HCT116 (cell line): Measurements from ENCODE around the gene P2RY12.

Experiments used
- CBX3 ChIP-seq: IDR thresholded peaks from 2 replicates; pipeline ENCODE4 v1.6.1; 2012; ENCODE audit warnings: low read depth
- CEBPB ChIP-seq: IDR thresholded peaks from 2 replicates; pipeline ENCODE4 v1.6.1; 2012; ENCODE audit warnings: low read depth
- EGR1 ChIP-seq: IDR thresholded peaks from 2 replicates; pipeline ENCODE4 v1.6.1; 2012; ENCODE audit warnings: low read depth
- EZH2 ChIP-seq: fragments of 200-600 bp; sonication (generic); IDR thresholded peaks from 2 replicates; pipeline ENCODE4 v1.6.1; 2017; ENCODE audit warnings: antibody characterized with exemption, mixed run types
- EZH2phosphoT487 ChIP-seq: fragments of 200-600 bp; IDR thresholded peaks from 2 replicates; pipeline ENCODE4 v1.6.1; 2018; ENCODE audit warnings: antibody characterized with exemption, borderline replicate concordance
- FOSL1 ChIP-seq: IDR thresholded peaks from 2 replicates; pipeline ENCODE4 v1.6.1; 2012; ENCODE audit warnings: low read depth
- POLR2A ChIP-seq: IDR thresholded peaks from 2 replicates; pipeline ENCODE4 v1.7.0; 2011; ENCODE audit warnings: borderline replicate concordance; ENCODE audit not compliant: insufficient read depth, insufficient read length; ENCODE audit errors: extremely low read depth
- POLR2AphosphoS5 ChIP-seq: IDR thresholded peaks from 2 replicates; pipeline ENCODE4 v1.6.1; 2011; ENCODE audit warnings: mild to moderate bottlenecking, low read depth, low read length, moderate library complexity
- RAD21 ChIP-seq: IDR thresholded peaks from 2 replicates; pipeline ENCODE4 v1.6.1; 2012; ENCODE audit warnings: low read depth, mild to moderate bottlenecking
- SIN3A ChIP-seq: IDR thresholded peaks from 2 replicates; pipeline ENCODE4 v1.6.1; 2012; ENCODE audit warnings: low read depth
- TCF7L2 ChIP-seq: IDR thresholded peaks from 2 replicates; pipeline ENCODE4 v1.7.0; 2011; ENCODE audit warnings: borderline replicate concordance, inconsistent platforms; ENCODE audit not compliant: insufficient read depth, insufficient read length; ENCODE audit errors: extremely low read depth
- ZNF274 ChIP-seq: fragments of 200-500 bp; sonication (Bioruptor generic); IDR thresholded peaks from 2 replicates; pipeline ENCODE4 v1.6.1; 2014; ENCODE audit warnings: mild to moderate bottlenecking, low read depth, low read length, inconsistent platforms
- TF ChIP-seq, protein P1 (sequence below), 3 experiments: fragments of 200-600 bp in 1 of 3; sonication (generic) in 1 of 3; IDR thresholded peaks in 2 of 3; conservative IDR thresholded peaks in 1 of 3; 2 replicates each; pipeline ENCODE4 v1.5.1; 2012 to 2017; ENCODE audit warnings: low read depth in 2 of 3, low read length in 2 of 3, antibody characterized with exemption in 1 of 3, borderline replicate concordance in 1 of 3, control low read depth in 1 of 3, mild to moderate bottlenecking in 1 of 3, mixed read lengths in 1 of 3, mixed run types in 1 of 3, moderate library complexity in 1 of 3; ENCODE audit not compliant: insufficient read depth in 1 of 3
- TF ChIP-seq, protein P2 (sequence below): IDR thresholded peaks from 2 replicates; pipeline ENCODE4 v1.6.1; 2011; ENCODE audit warnings: mild to moderate bottlenecking, low read length, moderate library complexity; ENCODE audit not compliant: insufficient replicate concordance; ENCODE audit errors: extremely low read depth

DNA sequence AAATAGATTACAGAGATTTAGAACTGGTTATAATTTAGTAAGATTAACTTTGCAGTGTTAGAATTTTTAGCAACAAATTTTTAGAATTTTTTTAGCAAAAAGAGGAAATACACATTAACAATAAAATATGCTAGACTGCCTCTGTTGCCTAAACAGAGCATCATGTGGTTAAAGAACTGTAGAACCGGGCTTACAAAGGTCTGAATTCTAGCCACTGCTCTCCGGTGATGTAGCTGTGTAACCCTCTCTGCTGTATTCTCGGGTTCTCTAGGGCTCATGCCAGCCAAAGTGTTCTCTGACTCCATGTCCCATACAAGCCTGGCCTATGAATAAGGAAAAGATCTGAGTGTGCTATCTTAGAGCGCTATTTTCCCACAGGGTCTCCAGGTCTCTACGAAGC is 2.9 kb upstream of the P2RY12 start:
- TF ChIP-seq, protein P1, sequence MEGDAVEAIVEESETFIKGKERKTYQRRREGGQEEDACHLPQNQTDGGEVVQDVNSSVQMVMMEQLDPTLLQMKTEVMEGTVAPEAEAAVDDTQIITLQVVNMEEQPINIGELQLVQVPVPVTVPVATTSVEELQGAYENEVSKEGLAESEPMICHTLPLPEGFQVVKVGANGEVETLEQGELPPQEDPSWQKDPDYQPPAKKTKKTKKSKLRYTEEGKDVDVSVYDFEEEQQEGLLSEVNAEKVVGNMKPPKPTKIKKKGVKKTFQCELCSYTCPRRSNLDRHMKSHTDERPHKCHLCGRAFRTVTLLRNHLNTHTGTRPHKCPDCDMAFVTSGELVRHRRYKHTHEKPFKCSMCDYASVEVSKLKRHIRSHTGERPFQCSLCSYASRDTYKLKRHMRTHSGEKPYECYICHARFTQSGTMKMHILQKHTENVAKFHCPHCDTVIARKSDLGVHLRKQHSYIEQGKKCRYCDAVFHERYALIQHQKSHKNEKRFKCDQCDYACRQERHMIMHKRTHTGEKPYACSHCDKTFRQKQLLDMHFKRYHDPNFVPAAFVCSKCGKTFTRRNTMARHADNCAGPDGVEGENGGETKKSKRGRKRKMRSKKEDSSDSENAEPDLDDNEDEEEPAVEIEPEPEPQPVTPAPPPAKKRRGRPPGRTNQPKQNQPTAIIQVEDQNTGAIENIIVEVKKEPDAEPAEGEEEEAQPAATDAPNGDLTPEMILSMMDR (IDR thresholded peaks at IDR 0.05 in 2 of 3, conservative IDR thresholded peaks at IDR 0.05 in 1 of 3; ENCODE audit: borderline replicate concordance in 1 of 3, insufficient read depth in 1 of 3, low read depth in 2 of 3, low read length in 2 of 3), result no peak
- TF ChIP-seq EZH2phosphoT487 (no peak), POLR2A (no peak), POLR2AphosphoS5 (no peak), RAD21 (no peak), EZH2 (no peak), TCF7L2 (no peak), ZNF274 (no peak), SIN3A (no peak), EGR1 (no peak), FOSL1 (no peak), CEBPB (no peak), CBX3 (no peak)
- TF ChIP-seq, protein P2, sequence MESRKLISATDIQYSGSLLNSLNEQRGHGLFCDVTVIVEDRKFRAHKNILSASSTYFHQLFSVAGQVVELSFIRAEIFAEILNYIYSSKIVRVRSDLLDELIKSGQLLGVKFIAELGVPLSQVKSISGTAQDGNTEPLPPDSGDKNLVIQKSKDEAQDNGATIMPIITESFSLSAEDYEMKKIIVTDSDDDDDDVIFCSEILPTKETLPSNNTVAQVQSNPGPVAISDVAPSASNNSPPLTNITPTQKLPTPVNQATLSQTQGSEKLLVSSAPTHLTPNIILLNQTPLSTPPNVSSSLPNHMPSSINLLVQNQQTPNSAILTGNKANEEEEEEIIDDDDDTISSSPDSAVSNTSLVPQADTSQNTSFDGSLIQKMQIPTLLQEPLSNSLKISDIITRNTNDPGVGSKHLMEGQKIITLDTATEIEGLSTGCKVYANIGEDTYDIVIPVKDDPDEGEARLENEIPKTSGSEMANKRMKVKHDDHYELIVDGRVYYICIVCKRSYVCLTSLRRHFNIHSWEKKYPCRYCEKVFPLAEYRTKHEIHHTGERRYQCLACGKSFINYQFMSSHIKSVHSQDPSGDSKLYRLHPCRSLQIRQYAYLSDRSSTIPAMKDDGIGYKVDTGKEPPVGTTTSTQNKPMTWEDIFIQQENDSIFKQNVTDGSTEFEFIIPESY, result no peak
